HEK293 (cell line): ENCODE data around the gene PRRT1.
A peak's percentile ranks its signal among the peaks of the same experiment; 100 is the strongest.
"Not testable (repeated sequence)": the region's sequence is repeated elsewhere in the genome, so short reads cannot be mapped to it uniquely, and the experiment has no call there.

Experiments used
- CTCF ChIA-PET: fragments of 350-600 bp; formaldehyde crosslinking; extraction: SDS; loops from one replicate; lab custom pipeline; 2021; ENCODE audit warnings: antibody characterized with exemption; lab: Yijun Ruan, JAX
- POLR2A ChIA-PET: fragments of 300-600 bp; formaldehyde crosslinking; extraction: SDS; loops from one replicate; lab custom pipeline; 2020; ENCODE audit warnings: antibody characterized with exemption, inconsistent platforms; lab: Yijun Ruan, JAX
- H3K27ac ChIP-seq: fragments of 200-500 bp; sonication (Bioruptor generic); 2 replicates; pipeline ENCODE4 v1.5.1; 2014; ENCODE audit warnings: low read depth, low read length, control low read depth, inconsistent platforms; ENCODE audit errors: extremely low read depth
- H3K36me3 ChIP-seq, 2 experiments: fragments of 200-500 bp in 1 of 2; sonication (Bioruptor generic) in 1 of 2; 1 replicate in 1 of 2; 2 replicates in 1 of 2; pipeline ENCODE4 v1.5.1; 2014 to 2017; ENCODE audit warnings: inconsistent platforms in 2 of 2, low read length in 2 of 2; ENCODE audit not compliant: control insufficient read depth in 2 of 2, insufficient read depth in 1 of 2
- H3K4me1 ChIP-seq: fragments of 200-500 bp; sonication (Bioruptor generic); 2 replicates; pipeline ENCODE4 v1.5.1; 2014; ENCODE audit warnings: mild to moderate bottlenecking, low read length, inconsistent platforms; ENCODE audit not compliant: control insufficient read depth, insufficient read depth
- H3K4me3 ChIP-seq: 2 replicates; pipeline ENCODE4 v1.5.1; 2011; ENCODE audit warnings: low read depth, mild to moderate bottlenecking, control low read depth, low read length, moderate library complexity
- H3K9me3 ChIP-seq: fragments of 200-500 bp; sonication (Bioruptor generic); 2 replicates; pipeline ENCODE4 v1.5.1; 2014; ENCODE audit warnings: low read depth, low read length, inconsistent platforms; ENCODE audit not compliant: control insufficient read depth, insufficient read depth
- EGR2 ChIP-seq: fragments of 450-650 bp; formaldehyde crosslinking; IDR thresholded peaks from 2 replicates; pipeline ENCODE4 v1.5.1; 2016; ENCODE audit warnings: low read depth, missing biosample characterization, missing genetic modification characterization
- ELK4 ChIP-seq: IDR thresholded peaks from 2 replicates; pipeline ENCODE4 v1.6.1; 2011; ENCODE audit warnings: mild to moderate bottlenecking, low read depth, low read length, borderline replicate concordance
- PRDM10 ChIP-seq: fragments of 450-650 bp; formaldehyde crosslinking; IDR thresholded peaks from 2 replicates; pipeline ENCODE4 v1.5.1; 2016; ENCODE audit warnings: missing biosample characterization, missing genetic modification characterization
- ZBTB1 ChIP-seq: fragments of 450-650 bp; formaldehyde crosslinking; IDR thresholded peaks from 2 replicates; pipeline ENCODE4 v1.5.1; 2016; ENCODE audit warnings: missing biosample characterization, missing genetic modification characterization
- ZNF221 ChIP-seq: fragments of 450-650 bp; formaldehyde crosslinking; IDR thresholded peaks from 2 replicates; pipeline ENCODE4 v1.5.1; 2017; ENCODE audit warnings: missing biosample characterization, missing genetic modification characterization, borderline replicate concordance
- ZNF248 ChIP-seq: fragments of 450-650 bp; formaldehyde crosslinking; IDR thresholded peaks from 2 replicates; pipeline ENCODE4 v1.5.1; 2017; ENCODE audit warnings: missing biosample characterization, missing genetic modification characterization
- ZNF292 ChIP-seq: fragments of 450-650 bp; formaldehyde crosslinking; IDR thresholded peaks from 2 replicates; pipeline ENCODE4 v1.5.1; 2016; ENCODE audit warnings: low read depth, missing biosample characterization, missing genetic modification characterization, borderline replicate concordance
- ZNF335 ChIP-seq: fragments of 450-650 bp; formaldehyde crosslinking; conservative IDR thresholded peaks from 2 replicates; pipeline ENCODE4 v1.5.1; 2016; ENCODE audit warnings: missing biosample characterization, missing genetic modification characterization
- ZNF600 ChIP-seq: fragments of 450-650 bp; formaldehyde crosslinking; IDR thresholded peaks from 2 replicates; pipeline ENCODE4 v1.5.1; 2016; ENCODE audit warnings: missing biosample characterization, missing genetic modification characterization
- ZNF791 ChIP-seq: fragments of 450-650 bp; formaldehyde crosslinking; IDR thresholded peaks from 2 replicates; pipeline ENCODE4 v1.5.1; 2016; ENCODE audit warnings: missing biosample characterization, missing genetic modification characterization
- ZNF830 ChIP-seq: fragments of 450-650 bp; IDR thresholded peaks from 2 replicates; pipeline ENCODE4 v1.5.0; 2018; ENCODE audit warnings: missing biosample characterization, missing genetic modification characterization, low read depth, mild to moderate bottlenecking, moderate library complexity
- ZSCAN5A ChIP-seq: fragments of 450-650 bp; formaldehyde crosslinking; IDR thresholded peaks from 2 replicates; pipeline ENCODE4 v1.5.1; 2016; ENCODE audit warnings: missing biosample characterization, missing genetic modification characterization

PRRT1 gene

GRCh38 chr6:32187725-32188380 lies 36.1 kb upstream of the PRRT1 start:
- H3K4me3 ChIP-seq, H3K27ac ChIP-seq, H3K9me3 ChIP-seq, H3K4me1 ChIP-seq: not testable (repeated sequence)
- ChIA-PET CTCF (interaction anchor here (0.6 kb wide), 1 partner anchor 757 kb away, joined by 3 read pairs; no protein-coding TSS in a partner anchor), POLR2A (interaction anchor here (1.2 to 1.9 kb wide), 4 partner anchors 8 to 19 kb away, joined by 3 to 11 read pairs (median 5); partner anchors contain the start of genes AGPAT1 and RNF5)
- TF ChIP-seq ZNF600: 0 out of 2 replicates have a peak, but pooled peaks have one; percentile 51
- H3K36me3 ChIP-seq: peaks cover 0 to 43% of the 10 kb centered on the region in 2 experiments; a peak in 1 of 3 replicates

GRCh38 chr6:32187009-32187709 lies 35.4 kb upstream of the PRRT1 start:
- POLR2A ChIA-PET: interaction anchor here (1.8 to 1.9 kb wide), 2 partner anchors 8 to 18 kb away, joined by 5 to 11 read pairs; no protein-coding TSS in a partner anchor

GRCh38 chr6:32186151-32186840 lies 34.6 kb upstream of the PRRT1 start:
- not testable (repeated sequence) for H3K4me3 ChIP-seq, H3K27ac ChIP-seq, H3K9me3 ChIP-seq, H3K4me1 ChIP-seq
- CTCF ChIA-PET: interaction anchor here (0.6 to 0.9 kb wide), 4 partner anchors 8 to 66 kb away, joined by 3 to 10 read pairs (median 6); no protein-coding TSS in a partner anchor
- peaks cover 0 to 55% of the 10 kb centered on the region in 2 experiments; a peak in 2 of 3 replicates for H3K36me3 ChIP-seq
- POLR2A ChIA-PET: interaction anchor here (0.7 to 1.8 kb wide), 4 partner anchors 9 to 61 kb away, joined by 5 to 15 read pairs (median 9); partner anchors contain the start of gene AGPAT1

More at GRCh38 chr6:32187009-32187709, 35.4 kb upstream of the PRRT1 start:
- Histone ChIP-seq H3K4me1 (peaks cover 6% of the 10 kb centered on the region), H3K9me3 (no peaks in the 10 kb centered on the region), H3K36me3 (peaks cover 0 to 50% of the 10 kb centered on the region in 2 experiments; a peak in 1 of 3 replicates), H3K4me3 (no peak overlapping the region), H3K27ac (no peak overlapping the region)
- TF ChIP-seq ZNF830 (tag by site-specific recombination) (no peak), ZNF221 (tag by site-specific recombination) (no peak), ZNF335 (tag by site-specific recombination) (0 out of 2 replicates have a peak, but pooled peaks have one; percentile 12), ELK4 (no peak), ZNF292 (tag by site-specific recombination) (no peak), ZNF600 (0 out of 2 replicates have a peak, but pooled peaks have one; percentile 50), ZNF248 (tag by site-specific recombination) (no peak), ZNF791 (tag by site-specific recombination) (no peak), EGR2 (no peak), ZBTB1 (tag by site-specific recombination) (no peak), ZSCAN5A (tag by site-specific recombination) (no peak), PRDM10 (peak; percentile 32; the same call in 1 of the 2 replicates)
- CTCF ChIA-PET: interaction anchor here (0.6 kb wide), 1 partner anchor 8 kb away, joined by 3 read pairs; no protein-coding TSS in a partner anchor
